Measurements from ENCODE around the gene HOOK2.
A peak's percentile ranks its signal among the peaks of the same experiment; 100 is the strongest.
"Not testable (repeated sequence)": the region's sequence is repeated elsewhere in the genome, so short reads cannot be mapped to it uniquely, and the experiment has no call there.

Gene HOOK2

DNA sequence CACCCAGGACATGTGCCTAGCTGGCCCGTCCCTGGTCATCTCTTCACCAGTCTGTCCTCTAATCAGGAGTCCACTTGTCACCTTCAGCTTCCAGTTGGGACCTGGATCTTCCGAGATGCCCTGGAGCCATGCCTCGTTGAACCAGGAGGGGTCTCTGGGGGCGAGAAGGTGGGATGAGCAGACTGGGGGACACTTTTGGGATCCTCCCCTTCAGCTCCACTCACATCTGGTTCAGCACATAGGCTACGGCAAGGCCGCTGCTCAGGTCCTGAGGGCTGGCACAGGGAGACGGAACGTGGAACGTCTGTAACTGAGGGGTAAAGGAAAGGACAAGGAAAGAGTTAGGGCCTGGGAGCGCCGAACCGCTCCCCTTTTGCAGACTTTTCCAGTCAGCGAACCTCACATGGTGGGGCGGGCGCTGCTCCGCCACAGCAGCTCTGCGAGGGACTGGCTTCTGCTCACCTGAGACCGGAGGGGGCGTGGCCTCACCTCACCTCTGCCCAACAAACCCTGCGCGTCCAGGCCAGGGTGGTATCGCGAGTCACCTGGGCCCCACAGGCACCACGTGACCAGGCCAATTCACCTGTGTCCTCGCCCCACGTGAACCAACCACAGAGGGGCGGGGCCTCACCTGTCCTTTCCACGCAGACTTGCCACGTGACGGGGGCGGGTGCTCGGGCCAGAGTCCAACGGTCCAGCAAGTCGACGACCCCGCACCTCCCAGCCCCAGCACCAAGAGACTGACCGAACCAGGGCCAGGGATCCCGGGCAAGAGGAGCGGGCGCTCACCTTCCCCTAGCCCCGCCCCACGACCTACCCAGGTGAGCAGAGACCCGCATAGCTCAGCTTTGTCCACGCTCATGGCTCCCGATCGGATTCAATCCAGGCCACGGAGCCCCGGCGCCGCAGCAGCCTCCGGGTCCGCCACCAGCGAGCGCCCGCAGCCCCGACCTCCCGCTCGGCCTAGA, at the start of gene HOOK2:
TSS of gene HOOK2 (minus strand) at position 965 of the 968 bp plus-strand sequence. CDS start at position 862, 103 bp downstream.
- peak; percentile 83 for DNase-seq (ENCODE audit: low spot score)
- Histone ChIP-seq H3K27ac (peak within 1 kb of the TSS; percentile 70 to 83), H3K4me3 (peak within 1 kb of the TSS; percentile 82)
- TF ChIP-seq CTCF (IDR thresholded peaks at IDR 0.05): no peak

DNA sequence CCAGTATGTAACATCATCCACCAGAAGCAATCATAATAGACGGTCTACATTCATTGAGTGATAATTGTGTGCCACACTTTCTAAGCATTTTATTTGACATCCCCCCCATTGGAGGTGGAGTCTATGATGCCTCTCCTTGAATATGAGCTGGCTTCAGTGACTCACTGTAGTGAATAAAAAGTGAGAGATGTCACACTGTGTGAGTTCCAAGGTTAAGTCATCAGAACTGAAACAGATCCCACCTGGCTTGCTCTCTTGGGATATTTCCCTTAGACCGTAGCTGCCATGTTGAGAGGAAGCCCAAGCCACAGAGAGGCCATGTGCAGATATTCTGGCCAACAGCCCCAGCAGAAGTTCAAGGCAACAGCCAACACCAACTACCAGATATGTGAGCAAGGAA, 46.4 kb upstream of the HOOK2 start:
- Histone ChIP-seq H3K27ac (no peak overlapping the region), H3K4me3 (no peak overlapping the region)
- no peak for DNase-seq (ENCODE audit: low spot score)
- no peak for TF ChIP-seq CTCF (IDR thresholded peaks at IDR 0.05)

DNA sequence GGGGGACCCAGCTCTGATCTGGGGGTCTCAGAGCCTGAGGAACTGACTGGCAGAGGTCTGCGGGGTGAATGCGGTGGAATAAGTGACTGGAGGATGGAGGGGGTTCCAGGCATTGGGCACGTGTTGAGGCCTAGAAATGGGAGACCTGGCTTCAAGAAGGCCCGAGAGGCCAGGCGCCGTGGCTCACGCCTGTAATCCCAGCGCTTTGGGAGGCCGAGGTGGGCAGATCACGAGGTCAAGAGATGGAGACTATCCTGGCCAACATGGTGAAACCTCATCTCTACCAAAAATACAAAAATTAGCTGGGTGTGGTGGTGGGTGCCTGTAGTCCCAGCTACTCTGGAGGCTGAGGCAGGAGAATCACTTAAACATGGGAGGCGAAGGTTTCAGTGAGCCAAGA, 42.5 kb upstream of the HOOK2 start:
- not testable (repeated sequence) for DNase-seq (ENCODE audit: low spot score); H3K27ac ChIP-seq; H3K4me3 ChIP-seq

GRCh38 chr19:12817188-12817587, 41.8 kb upstream of the HOOK2 start:
- not testable (repeated sequence) for H3K27ac ChIP-seq; H3K4me3 ChIP-seq; DNase-seq (ENCODE audit: low spot score)

DNA sequence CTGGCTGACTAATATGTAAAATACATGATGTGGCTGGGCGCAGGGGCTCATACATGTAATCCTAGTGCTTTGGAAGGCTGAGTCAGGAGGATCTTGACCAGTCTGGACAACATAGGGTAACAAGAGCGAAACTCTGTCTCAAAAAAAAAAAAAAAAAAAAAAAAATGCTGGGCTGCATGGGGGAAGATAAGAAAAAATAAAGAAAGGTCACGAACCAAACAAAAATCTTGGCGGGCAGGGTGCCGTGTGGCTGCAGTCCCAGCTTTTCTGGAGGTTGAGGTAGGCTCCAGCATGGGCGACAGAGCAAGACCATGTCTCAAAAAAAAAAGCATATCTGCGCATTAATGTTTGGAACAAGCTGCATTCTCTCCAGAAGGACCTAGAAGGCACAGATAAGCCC, 39.7 kb upstream of the HOOK2 start:
- no peak overlapping the region for H3K27ac ChIP-seq
- DNase-seq (ENCODE audit: low spot score): no peak
- TF ChIP-seq CTCF (IDR thresholded peaks at IDR 0.05): no peak
- H3K4me3 ChIP-seq: no peak overlapping the region

GRCh38 chr19:12806242-12807081, 31.1 kb upstream of the HOOK2 start, which contains the start of gene RNASEH2A:
Gene RNASEH2A (plus strand): TSS chr19:12806584. CDS start chr19:12806674, 90 bp downstream.
- H3K4me3 ChIP-seq: peak within 1 kb of the TSS; percentile 71
- no peak for TF ChIP-seq CTCF (IDR thresholded peaks at IDR 0.05)
- DNase-seq (ENCODE audit: low spot score): peak; percentile 88
- H3K27ac ChIP-seq: peak within 1 kb of the TSS; percentile 41 to 53

DNA sequence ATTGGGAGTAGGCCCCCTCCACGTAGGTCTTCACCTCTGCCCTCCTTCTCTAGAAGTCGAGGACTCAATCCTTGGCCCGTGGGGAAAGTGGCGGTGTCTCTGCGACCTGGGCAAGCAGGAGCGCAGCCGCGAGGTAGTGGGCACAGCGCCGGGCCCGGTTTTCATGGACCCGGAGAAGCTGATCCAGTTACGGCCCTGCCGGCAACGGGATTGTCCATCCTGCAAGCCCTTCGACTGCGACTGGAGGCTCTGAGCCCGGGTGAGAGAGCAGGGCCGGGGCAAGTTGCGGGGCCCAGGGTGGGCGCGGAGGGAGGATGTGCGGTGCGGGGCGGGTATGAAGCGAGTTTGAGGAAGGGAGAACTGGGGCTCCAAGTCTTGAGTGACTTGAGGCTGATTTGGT, 28.7 kb upstream of the HOOK2 start:
- no peak overlapping the region for H3K4me3 ChIP-seq
- no peak for TF ChIP-seq CTCF (IDR thresholded peaks at IDR 0.05)
- H3K27ac ChIP-seq: no peak overlapping the region
- DNase-seq (ENCODE audit: low spot score): no peak

Data from coronary artery (tissue), 2 donors.